ENCODE measurements around the gene KCND3.

The KCND3 gene

GRCh38 chr1:111882986-111883560, 106.4 kb downstream of the KCND3 start:
- H3K27ac ChIP-seq, result no peak overlapping the region
- TF ChIP-seq ZFX (IDR thresholded peaks at IDR 0.05; ENCODE audit: borderline replicate concordance), result no peak
- TF ChIP-seq, protein P1, sequence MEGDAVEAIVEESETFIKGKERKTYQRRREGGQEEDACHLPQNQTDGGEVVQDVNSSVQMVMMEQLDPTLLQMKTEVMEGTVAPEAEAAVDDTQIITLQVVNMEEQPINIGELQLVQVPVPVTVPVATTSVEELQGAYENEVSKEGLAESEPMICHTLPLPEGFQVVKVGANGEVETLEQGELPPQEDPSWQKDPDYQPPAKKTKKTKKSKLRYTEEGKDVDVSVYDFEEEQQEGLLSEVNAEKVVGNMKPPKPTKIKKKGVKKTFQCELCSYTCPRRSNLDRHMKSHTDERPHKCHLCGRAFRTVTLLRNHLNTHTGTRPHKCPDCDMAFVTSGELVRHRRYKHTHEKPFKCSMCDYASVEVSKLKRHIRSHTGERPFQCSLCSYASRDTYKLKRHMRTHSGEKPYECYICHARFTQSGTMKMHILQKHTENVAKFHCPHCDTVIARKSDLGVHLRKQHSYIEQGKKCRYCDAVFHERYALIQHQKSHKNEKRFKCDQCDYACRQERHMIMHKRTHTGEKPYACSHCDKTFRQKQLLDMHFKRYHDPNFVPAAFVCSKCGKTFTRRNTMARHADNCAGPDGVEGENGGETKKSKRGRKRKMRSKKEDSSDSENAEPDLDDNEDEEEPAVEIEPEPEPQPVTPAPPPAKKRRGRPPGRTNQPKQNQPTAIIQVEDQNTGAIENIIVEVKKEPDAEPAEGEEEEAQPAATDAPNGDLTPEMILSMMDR (IDR thresholded peaks at IDR 0.05), result no peak

DNA sequence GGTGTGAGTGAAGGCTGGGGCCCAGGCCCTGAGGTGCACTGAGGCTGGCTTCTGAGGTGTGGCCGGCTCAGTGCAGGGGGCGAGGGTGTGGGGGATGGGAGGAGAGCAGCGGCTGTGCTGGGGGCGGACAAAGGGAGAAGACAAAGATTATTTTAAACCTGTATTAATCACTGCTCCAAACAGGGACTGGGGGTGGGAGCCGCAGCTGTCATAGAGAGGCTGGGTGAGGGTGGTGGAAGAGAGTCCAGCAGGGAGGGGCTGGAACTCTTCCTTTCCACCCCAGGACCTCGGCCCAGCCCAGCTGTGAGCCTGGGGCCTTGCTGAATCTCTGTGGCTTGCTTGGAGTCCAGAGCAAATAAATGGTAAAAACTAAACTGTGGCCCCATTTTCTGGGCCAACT, 106.9 kb downstream of the KCND3 start:
- H3K27ac ChIP-seq, result no peak overlapping the region
- TF ChIP-seq, protein P1 (IDR thresholded peaks at IDR 0.05), result no peak
- no peak for TF ChIP-seq ZFX (IDR thresholded peaks at IDR 0.05; ENCODE audit: borderline replicate concordance)

GRCh38 chr1:111880881-111881837, 108.3 kb downstream of the KCND3 start:
- no peak overlapping the region for H3K27ac ChIP-seq
- TF ChIP-seq, protein P1 (IDR thresholded peaks at IDR 0.05), result no peak
- no peak for TF ChIP-seq ZFX (IDR thresholded peaks at IDR 0.05; ENCODE audit: borderline replicate concordance)

DNA sequence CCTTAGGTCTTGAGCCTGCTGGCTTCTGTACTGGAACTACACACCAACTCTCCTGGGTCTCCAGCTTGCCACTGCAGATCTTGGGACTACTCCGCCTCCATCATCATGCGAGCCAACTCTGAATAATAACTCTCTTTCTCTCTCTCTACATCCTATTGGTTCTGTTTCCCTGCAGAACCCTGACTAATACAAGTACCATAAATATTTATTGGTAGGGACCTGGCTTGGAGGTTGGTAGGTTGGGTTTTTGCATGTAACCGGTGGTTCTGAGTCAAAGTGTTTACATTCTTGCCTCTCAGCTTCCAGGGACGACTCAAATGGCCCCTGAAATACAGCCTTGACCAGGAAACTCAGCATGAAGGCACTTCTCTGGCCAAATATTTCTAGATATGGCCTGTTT, 110.4 kb downstream of the KCND3 start:
- H3K27ac ChIP-seq, result no peak overlapping the region
- TF ChIP-seq ZFX (IDR thresholded peaks at IDR 0.05; ENCODE audit: borderline replicate concordance), result no peak
- TF ChIP-seq, protein P1 (IDR thresholded peaks at IDR 0.05), result no peak

- H3K27ac ChIP-seq, result no peak overlapping the region
Measured at GRCh38 chr1:111878649-111879048, 110.8 kb downstream of the KCND3 start.

GRCh38 chr1:111878091-111878490, 111.4 kb downstream of the KCND3 start:
- no peak overlapping the region for H3K27ac ChIP-seq
- TF ChIP-seq ZFX (IDR thresholded peaks at IDR 0.05; ENCODE audit: borderline replicate concordance), result no peak
- TF ChIP-seq, protein P1 (IDR thresholded peaks at IDR 0.05), result no peak

More at GRCh38 chr1:111878649-111879048, 110.8 kb downstream of the KCND3 start:
- TF ChIP-seq, protein P1 (IDR thresholded peaks at IDR 0.05), result no peak
- no peak for TF ChIP-seq ZFX (IDR thresholded peaks at IDR 0.05; ENCODE audit: borderline replicate concordance)

- no peak overlapping the region for H3K27ac ChIP-seq
- TF ChIP-seq, protein P1 (IDR thresholded peaks at IDR 0.05), result no peak
- TF ChIP-seq ZFX (IDR thresholded peaks at IDR 0.05; ENCODE audit: borderline replicate concordance), result no peak
Measured at GRCh38 chr1:111876631-111877030, 112.8 kb downstream of the KCND3 start.

All from 22Rv1 (cell line).